ENCODE results near the gene PTPRU.

GRCh38 chr1:29280409-29281131 is 44.2 kb downstream of the PTPRU start:
- TF ChIP-seq CTCF (IDR thresholded peaks at IDR 0.05; ENCODE audit: low read depth, low read length): no peak
- no peak for TF ChIP-seq POLR2A (IDR thresholded peaks at IDR 0.05; ENCODE audit: extremely low read depth, insufficient read length)
- TF ChIP-seq MAX (IDR thresholded peaks at IDR 0.05; ENCODE audit: low read depth, low read length): no peak
